ENCODE data around the gene PPP1R18. TPM values are rescaled to one million over a fixed set of nuclear protein-coding genes. Genes with fewer than 3 reads are reported as not detected.

The PPP1R18 gene, protein sequence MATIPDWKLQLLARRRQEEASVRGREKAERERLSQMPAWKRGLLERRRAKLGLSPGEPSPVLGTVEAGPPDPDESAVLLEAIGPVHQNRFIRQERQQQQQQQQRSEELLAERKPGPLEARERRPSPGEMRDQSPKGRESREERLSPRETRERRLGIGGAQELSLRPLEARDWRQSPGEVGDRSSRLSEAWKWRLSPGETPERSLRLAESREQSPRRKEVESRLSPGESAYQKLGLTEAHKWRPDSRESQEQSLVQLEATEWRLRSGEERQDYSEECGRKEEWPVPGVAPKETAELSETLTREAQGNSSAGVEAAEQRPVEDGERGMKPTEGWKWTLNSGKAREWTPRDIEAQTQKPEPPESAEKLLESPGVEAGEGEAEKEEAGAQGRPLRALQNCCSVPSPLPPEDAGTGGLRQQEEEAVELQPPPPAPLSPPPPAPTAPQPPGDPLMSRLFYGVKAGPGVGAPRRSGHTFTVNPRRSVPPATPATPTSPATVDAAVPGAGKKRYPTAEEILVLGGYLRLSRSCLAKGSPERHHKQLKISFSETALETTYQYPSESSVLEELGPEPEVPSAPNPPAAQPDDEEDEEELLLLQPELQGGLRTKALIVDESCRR
- 41.4 to 47.5 TPM (median 44.5 TPM) in 5 replicates for total RNA-seq (2022; extraction: Qiagen RNA extraction)

DNA sequence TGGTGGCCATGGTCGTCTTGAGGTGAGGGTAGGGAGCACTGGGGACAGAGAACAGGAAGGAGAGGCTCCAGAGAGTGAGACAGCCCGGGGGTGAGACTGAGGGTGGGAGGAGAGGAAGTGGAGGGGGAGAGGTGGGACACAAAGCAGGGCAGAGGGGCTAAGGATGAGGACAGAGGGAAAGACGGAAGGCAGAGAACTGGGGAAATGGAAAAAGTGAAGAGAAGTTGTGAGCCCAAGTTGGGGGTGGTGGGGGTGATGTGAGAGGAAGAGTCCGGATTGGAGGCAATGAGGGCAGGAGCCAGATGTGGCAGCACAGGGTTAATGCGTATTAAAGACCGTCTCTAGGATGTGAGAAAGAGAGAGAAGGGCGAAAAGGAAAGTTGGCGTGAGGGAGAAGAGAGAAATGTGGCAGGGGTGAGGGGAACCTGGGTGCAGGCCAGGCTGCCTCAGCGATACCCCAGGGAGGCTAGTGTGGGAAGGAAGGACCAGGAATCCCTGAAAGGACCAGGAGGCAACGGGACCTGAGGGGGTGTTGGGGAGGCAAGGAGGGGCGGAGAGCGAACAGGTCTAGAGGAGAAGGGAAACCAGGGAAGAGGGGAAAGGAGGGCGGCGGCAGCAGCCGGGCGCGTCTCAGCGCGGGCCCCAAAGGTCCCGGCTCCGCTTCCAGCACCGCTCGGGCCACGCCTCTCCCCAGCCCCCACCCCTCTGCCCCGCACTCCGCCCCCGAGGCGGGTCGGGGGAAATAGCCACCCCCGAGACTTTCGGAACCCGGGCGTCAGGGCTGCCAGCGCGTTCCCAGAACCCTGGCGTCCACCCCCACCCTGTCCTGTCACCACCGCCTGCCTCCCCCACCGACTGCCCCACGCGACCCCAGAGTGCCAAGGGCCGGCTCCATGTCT is at the start of gene PPP1R18:
TSS of gene PPP1R18 (minus strand) at position 637 of the 899 bp plus-strand sequence. CDS start at position 10, 627 bp downstream.

DNA sequence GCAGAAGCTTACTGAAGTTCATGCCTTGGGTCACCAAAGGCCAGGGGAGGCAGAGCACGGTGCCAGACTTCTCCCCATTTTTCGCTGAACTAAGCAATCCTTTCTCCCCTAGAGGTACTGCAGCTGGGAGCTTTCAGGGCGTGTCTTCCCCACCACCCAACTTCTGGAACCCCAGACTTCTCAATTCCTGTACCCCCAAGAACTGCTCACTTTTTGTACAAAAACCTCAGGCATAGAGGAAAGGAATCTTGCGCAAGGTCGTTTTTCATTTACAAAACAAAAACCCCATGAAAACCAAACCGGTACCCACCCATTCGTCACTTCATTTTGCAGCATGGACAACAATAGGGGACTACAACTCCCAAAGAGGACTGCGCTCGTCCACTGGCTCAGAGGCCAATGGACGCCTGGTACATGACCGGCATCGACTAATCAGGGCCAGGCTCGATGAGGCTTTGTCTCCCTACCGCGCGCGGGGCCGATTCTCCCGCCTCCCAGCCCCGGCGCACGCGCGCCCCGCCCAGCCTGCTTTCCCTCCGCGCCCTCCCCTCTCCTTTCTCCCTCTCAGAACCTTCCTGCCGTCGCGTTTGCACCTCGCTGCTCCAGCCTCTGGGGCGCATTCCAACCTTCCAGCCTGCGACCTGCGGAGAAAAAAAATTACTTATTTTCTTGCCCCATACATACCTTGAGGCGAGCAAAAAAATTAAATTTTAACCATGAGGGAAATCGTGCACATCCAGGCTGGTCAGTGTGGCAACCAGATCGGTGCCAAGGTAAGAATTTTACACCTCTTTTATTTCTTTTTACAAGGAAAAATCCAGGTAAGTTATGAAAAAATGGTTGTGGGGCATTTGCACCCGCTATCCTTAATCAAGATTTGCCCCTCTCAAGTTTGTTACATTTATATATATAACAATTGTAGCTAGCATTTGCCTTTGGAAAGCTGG is 33.6 kb upstream of the PPP1R18 start, which contains the start of gene TUBB:
TSS of gene TUBB (plus strand) at position 562 of the 947 bp plus-strand sequence. CDS start at position 717, 155 bp downstream.

DNA sequence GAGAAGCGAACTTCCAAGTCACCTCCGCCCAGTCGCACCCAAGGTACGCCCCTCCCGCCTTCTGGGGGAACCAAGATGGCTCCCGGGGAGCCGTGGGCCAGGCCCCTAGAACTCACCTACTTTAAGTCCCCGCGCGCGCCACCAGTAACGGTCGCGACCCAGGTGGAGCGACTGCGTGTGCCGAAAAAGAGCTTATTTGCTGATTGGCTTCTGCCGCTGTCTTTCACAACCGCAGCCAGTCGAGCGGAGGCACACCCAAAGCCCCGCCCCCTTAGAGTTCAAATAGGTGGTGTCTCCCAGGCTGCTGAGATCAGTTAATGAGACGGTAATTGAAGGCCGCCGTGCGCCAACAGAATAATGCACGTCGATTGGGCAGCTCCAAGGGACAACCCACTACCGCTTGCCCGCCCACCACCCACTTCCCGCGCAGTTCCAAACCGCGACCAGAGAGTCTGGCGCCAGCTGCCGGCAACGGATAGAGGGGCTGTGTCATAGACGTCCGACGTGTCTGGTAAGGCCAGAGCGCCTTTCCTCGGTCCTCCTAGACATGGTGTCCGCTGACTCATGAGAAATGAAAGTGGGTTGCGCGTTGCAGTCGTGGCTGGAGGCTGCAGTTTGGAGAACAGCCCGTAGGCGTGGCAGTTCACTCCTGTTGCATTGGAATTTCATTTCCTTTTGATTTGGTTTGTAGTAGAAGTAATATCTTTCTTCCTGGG is 30.8 kb upstream of the PPP1R18 start, which contains the start of gene MDC1:
TSS of gene MDC1 (minus strand) at position 153 of the 716 bp plus-strand sequence. CDS start 2,106 bp downstream, outside the sequence.

DNA sequence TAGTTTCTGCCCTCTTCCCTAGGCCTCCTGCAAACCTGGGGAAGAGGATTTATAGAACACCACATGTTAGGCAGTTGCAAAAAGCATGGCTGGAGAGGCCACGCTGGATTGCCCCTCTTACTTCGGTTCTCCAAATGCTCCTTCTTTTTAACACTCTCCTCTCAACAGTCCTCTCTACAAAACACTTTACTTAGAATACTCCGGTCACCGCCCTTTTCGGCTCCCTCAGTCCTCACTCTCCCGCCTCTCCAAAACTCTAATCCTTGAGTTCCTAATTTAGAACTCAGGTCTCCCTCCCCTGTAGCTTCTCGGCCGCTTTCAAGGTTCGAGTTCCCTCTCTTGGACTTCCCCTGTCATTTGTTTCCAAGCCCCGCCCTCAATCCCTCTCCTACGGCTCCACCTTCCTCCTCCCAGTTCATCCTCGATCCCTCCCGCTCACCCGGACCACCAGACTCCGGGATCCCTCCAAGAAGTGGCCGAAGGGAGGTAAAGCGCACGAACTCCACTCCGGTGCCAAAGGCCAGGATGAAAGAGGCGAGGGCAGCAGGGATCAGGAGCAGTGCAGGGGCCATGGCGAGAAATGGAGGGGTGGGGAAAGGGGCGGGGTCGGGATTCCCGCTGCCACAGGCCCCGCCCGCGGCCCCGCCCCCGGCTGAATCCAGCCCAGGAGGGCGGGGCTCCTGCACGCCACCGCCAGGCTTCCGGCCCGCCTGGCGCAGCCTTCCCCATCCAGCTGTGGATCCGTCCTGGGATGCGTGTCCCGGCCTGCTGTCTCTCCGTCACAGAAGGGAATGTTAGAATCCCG is 4.2 kb upstream of the PPP1R18 start, which contains the start of gene NRM:
TSS of gene NRM (minus strand) at position 582 of the 805 bp plus-strand sequence. CDS start at position 572, 10 bp downstream.

DNA sequence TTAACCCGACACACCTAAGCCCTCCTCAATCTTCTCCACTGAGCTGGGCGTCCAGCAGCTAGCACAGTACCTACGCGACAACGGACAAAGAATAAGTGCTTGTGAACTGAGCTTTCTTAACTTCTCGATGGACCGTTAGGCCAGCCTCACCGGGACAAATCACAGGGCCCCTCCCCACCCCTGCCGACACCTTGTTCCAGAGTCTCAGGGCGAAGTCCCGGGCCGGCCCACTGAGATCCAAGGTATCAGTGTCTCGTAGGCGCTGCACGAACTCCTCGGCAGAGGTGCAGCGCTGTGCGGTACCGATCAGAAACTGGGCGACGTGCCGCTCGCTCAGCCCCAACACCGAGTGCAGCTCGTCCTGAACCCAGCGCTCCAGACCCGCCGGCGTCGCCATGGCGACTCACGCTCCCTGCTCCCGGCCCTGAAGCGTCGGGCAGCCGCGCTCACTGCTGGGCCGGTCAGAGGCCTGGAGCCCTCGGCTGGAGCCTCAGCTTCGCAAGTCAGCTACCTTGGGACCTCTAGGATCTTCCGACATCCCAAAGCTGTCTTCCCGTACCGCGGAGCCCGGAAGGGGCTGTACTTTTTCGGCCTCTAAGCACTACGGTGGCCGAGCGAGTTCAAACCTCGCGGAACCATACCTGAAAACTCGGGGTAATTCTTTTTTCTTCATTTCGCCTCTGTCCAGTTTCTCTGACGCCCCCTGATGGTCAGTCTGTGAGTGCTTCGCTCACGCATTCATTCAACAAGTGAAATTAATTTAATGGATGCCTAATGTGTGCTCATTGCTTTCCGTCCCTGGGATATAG is 13.8 kb downstream of the PPP1R18 start, which contains the start of gene DHX16:
TSS of gene DHX16 (minus strand) at position 562 of the 809 bp plus-strand sequence. CDS start at position 397, 165 bp downstream.

DNA sequence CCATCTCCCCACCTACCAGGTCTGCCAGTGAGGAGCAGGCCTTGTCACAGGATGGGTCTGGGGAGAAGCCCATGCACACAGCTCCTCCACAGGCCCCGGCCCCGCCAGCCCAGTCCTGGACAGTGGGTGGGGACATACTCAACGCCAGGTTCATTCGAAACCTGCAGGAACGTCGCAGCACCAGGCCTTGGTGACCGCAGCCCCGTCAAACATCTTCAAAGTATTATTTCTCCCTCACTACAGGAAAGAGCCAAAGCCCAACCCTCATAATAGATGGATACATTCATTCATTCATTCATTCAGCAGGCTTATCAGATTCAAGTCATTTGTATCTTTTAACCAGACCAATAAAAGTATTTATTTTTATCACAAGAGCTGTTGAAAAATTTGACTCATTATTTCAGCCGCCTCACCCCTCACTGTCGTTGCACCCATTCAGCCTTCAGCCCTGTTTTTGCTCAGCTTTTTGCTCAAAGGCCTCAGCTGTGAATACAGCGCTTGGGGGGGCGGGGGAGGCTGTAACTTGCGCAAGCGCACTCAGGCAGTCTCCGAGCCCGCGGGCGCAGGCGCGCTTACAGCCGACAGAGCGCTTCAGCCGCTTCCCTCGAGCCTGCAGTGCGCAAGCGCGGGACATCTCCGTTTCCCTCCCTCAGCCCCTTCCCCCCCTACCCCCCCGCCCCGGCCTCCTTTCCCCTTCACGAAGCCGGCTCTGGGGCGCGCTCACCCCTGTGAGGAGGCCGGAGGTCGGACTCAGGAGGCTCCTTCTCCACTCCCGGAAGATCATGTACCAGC is 39.8 kb downstream of the PPP1R18 start, which contains the start of gene C6orf136:
TSS of gene C6orf136 (plus strand) at position 684 of the 792 bp plus-strand sequence. CDS start at position 783, 99 bp downstream.

DNA sequence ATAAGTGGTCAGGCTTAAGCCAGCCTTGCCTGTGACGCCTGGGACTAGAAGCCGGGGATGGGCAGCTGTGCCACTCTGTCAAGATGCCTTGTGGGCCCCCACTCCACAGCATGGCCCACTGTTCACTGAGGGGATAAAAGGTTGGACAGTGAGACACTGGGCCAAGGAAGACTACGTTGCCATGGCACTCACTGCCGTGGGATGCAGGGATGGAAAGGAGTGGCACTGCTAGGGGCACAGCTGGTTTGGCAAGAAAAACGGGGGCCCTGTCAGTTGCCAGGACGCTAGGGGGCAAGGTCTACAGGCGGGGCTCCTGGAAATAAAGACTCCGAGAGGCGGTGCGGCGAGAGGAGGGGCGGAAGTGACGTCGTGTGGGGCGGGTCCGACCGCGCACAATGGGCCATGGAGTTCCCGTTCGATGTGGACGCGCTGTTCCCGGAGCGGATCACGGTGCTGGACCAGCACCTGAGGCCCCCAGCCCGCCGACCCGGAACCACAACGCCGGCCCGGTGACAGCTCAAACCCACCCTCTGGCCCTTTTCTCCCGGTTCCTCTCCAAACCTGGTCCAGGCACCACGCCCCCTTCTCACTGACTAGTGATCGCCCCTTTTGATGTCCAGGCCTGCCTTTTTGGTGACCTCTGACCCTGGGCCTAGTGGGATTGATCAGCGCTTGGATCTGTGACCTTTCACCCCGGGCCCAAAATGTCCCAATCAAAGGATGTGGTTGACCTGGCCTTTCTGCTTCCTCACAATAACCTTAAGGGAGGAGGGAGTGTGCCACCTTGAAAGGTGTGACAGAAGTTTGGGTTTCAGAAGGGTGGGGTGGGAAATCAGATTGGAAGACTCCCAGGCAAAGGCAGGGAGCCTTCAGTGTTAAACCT is 59.7 kb downstream of the PPP1R18 start, which contains the start of gene ATAT1:
TSS of gene ATAT1 (plus strand) at position 391 of the 883 bp plus-strand sequence.

Other genes starting within 250 kb of the PPP1R18 start
- gene HLA-E, start 197.1 kb downstream of the PPP1R18 start, total RNA-seq (2022; extraction: Qiagen RNA extraction) = 56.4 to 67.3 TPM (median 59.7 TPM) in 5 replicates
- gene GNL1, start 130.2 kb downstream of the PPP1R18 start, total RNA-seq (2022; extraction: Qiagen RNA extraction) = 28.7 to 34.3 TPM (median 33.2 TPM) in 5 replicates
- 14.9 to 17.6 TPM (median 16.6 TPM) in 5 replicates for gene PRR3, start 129.3 kb downstream of the PPP1R18 start, total RNA-seq (2022; extraction: Qiagen RNA extraction)
- 46.8 to 55.1 TPM (median 50.0 TPM) in 5 replicates for gene ABCF1, start 115.2 kb downstream of the PPP1R18 start, total RNA-seq (2022; extraction: Qiagen RNA extraction)
- 28.1 to 45.4 TPM (median 29.3 TPM) in 5 replicates for gene PPP1R10, start 69.4 kb downstream of the PPP1R18 start, total RNA-seq (2022; extraction: Qiagen RNA extraction)
- 68.8 to 112 TPM (median 72.9 TPM) in 5 replicates for gene MRPS18B, start 68.8 kb downstream of the PPP1R18 start, total RNA-seq (2022; extraction: Qiagen RNA extraction)
- gene ATAT1, start 59.8 kb downstream of the PPP1R18 start, total RNA-seq (2022; extraction: Qiagen RNA extraction) = 4.4 to 6.3 TPM (median 6.0 TPM) in 5 replicates
- 10.1 to 14.3 TPM (median 12.1 TPM) in 5 replicates for gene C6orf136, start 39.5 kb downstream of the PPP1R18 start, total RNA-seq (2022; extraction: Qiagen RNA extraction)
- gene DHX16, start 13.6 kb downstream of the PPP1R18 start, total RNA-seq (2022; extraction: Qiagen RNA extraction) = 25.2 to 30.4 TPM (median 27.0 TPM) in 5 replicates
- gene NRM, start 4.3 kb upstream of the PPP1R18 start, total RNA-seq (2022; extraction: Qiagen RNA extraction) = 23.1 to 27.4 TPM (median 25.9 TPM) in 5 replicates
- gene MDC1, start 30.6 kb upstream of the PPP1R18 start, total RNA-seq (2022; extraction: Qiagen RNA extraction) = 14.9 to 21.3 TPM (median 16.4 TPM) in 5 replicates
- 822 to 948 TPM (median 905 TPM) in 5 replicates for gene TUBB, start 33.7 kb upstream of the PPP1R18 start, total RNA-seq (2022; extraction: Qiagen RNA extraction)
- gene FLOT1, start 56.0 kb upstream of the PPP1R18 start, total RNA-seq (2022; extraction: Qiagen RNA extraction) = 84.0 to 102 TPM (median 90.7 TPM) in 5 replicates
- 48.0 to 79.6 TPM (median 72.7 TPM) in 5 replicates for gene IER3, start 57.9 kb upstream of the PPP1R18 start, total RNA-seq (2022; extraction: Qiagen RNA extraction)
- gene DDR1, start 197.9 kb upstream of the PPP1R18 start, total RNA-seq (2022; extraction: Qiagen RNA extraction) = 51.1 to 64.4 TPM (median 58.1 TPM) in 5 replicates
- 18.1 to 21.8 TPM (median 20.4 TPM) in 5 replicates for gene GTF2H4, start 221.6 kb upstream of the PPP1R18 start, total RNA-seq (2022; extraction: Qiagen RNA extraction)
- gene VARS2, start 227.6 kb upstream of the PPP1R18 start, total RNA-seq (2022; extraction: Qiagen RNA extraction) = 11.3 to 16.0 TPM (median 14.6 TPM) in 5 replicates
- 0.27 TPM in 1 of 5 replicates, not detected in the others for gene SFTA2, start 245.5 kb upstream of the PPP1R18 start, total RNA-seq (2022; extraction: Qiagen RNA extraction)

Data from A549 treated with Mapracorat at 1 μM for 4 hours (cell line).